Stimulated activated effector memory CD8-positive, alpha-beta T cell treated with anti-CD3 and anti-CD28 coated beads, Interleukin-12 subunit alpha, Interleukin-12 subunit beta, amount 100 ng/mL, for 72 hours (primary cell): ENCODE measurements around the gene MAPK14.
"Not testable (repeated sequence)": the region's sequence is repeated elsewhere in the genome, so short reads cannot be mapped to it uniquely, and the experiment has no call there.

Experiments
- ATAC-seq: fragments of 150-1000 bp; cut with Tn5 transposase; 2 replicates; pipeline ENCODE4 v1.10.0; 2021
- DNase-seq, 2 donors: peaks; one replicate each; pipeline ENCODE4 v3.0.0; 2021 to 2022; ENCODE audit warnings: low spot score in 2 of 2
- H3K27ac Mint-ChIP-seq: one replicate; pipeline ENCODE4 v1.8.0; 2022; ENCODE audit warnings: mild to moderate bottlenecking, mixed read lengths
- H3K36me3 Mint-ChIP-seq: one replicate; pipeline ENCODE4 v1.8.0; 2022; ENCODE audit warnings: mild to moderate bottlenecking, mixed read lengths
- H3K4me1 Mint-ChIP-seq: one replicate; pipeline ENCODE4 v1.8.0; 2022; ENCODE audit warnings: mixed read lengths
- H3K4me3 Mint-ChIP-seq: one replicate; pipeline ENCODE4 v1.8.0; 2022; ENCODE audit warnings: mild to moderate bottlenecking, mixed read lengths
- H3K9me3 Mint-ChIP-seq: one replicate; pipeline ENCODE4 v1.8.0; 2022; ENCODE audit warnings: mixed read lengths

The MAPK14 gene

DNA sequence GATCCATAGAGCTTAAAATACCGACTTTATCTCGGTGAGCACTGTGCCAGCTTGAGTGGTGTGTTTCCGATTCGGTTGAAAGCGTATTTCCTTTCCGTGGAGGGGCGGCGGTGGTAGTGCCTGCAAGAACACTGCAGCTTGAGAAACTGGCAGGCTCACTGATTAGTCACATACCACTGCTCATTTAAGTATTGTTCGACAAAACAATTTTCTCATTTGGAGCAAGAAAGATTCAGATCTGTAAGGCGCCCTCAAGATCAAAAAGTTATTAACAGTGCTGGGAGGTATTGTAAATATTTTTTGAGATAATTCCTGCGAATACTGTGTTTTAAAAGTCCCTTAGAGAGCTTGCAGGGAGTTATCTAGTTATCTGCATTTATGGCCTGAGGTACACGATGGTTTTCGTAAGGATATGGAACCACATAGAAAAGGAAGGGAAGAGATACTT is 1.3 kb downstream of the MAPK14 start:
- ATAC-seq (peak; percentile 76), DNase-seq (peak; percentile 49 to 83)
- Mint-ChIP-seq H3K36me3 (peaks cover 28% of the 10 kb centered on the region), H3K4me1 (peaks cover 29% of the 10 kb centered on the region), H3K9me3 (no peaks in the 10 kb centered on the region), H3K27ac (peak overlapping the region; percentile 91), H3K4me3 (peak overlapping the region; percentile 84)

GRCh38 chr6:36029464-36029863 is 1.9 kb downstream of the MAPK14 start:
- peaks cover 28% of the 10 kb centered on the region for H3K36me3 Mint-ChIP-seq
- DNase-seq (no peak), ATAC-seq (no peak)
- H3K4me1 Mint-ChIP-seq: peaks cover 32% of the 10 kb centered on the region
- no peaks in the 10 kb centered on the region for H3K9me3 Mint-ChIP-seq
- H3K27ac Mint-ChIP-seq: peak overlapping the region; percentile 91
- peak overlapping the region; percentile 84 for H3K4me3 Mint-ChIP-seq

GRCh38 chr6:36032261-36032660 is 4.7 kb downstream of the MAPK14 start:
- ATAC-seq: no peak
- no peak for DNase-seq
- Mint-ChIP-seq H3K4me1 (peaks cover 45% of the 10 kb centered on the region), H3K9me3 (no peaks in the 10 kb centered on the region), H3K27ac (no peak overlapping the region), H3K36me3 (peaks cover 26% of the 10 kb centered on the region), H3K4me3 (no peak overlapping the region)

DNA sequence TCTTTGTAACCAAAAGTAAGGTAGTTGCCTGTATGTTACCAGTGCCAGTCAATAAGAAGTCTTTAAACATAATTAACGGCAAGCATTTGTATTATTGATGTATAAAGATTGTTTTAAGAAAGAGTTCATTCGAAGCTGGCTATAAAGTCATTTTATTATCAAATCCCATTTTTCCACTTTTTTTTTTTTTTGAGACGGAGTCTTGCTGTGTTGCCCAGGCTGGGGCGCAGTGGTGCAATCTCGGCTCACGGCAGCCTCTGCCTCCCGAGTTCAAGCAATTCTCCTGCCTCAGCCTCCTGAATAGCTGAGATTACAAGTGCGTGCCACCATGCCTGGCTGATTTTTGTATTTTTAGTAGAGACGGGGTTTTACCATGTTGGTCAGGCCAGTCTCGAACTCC is 5.5 kb downstream of the MAPK14 start:
- not testable (repeated sequence) for H3K4me3 Mint-ChIP-seq, DNase-seq, ATAC-seq, H3K27ac Mint-ChIP-seq, H3K9me3 Mint-ChIP-seq
- peaks cover 53% of the 10 kb centered on the region for H3K4me1 Mint-ChIP-seq
- peaks cover 22% of the 10 kb centered on the region for H3K36me3 Mint-ChIP-seq

- no peak overlapping the region for H3K4me3 Mint-ChIP-seq
- no peaks in the 10 kb centered on the region for H3K9me3 Mint-ChIP-seq
- peaks cover 16% of the 10 kb centered on the region for H3K36me3 Mint-ChIP-seq
- ATAC-seq (peak; percentile 96), DNase-seq (no peak)
- no peak overlapping the region for H3K27ac Mint-ChIP-seq
- peaks cover 58% of the 10 kb centered on the region for H3K4me1 Mint-ChIP-seq
These were observed 6.3 kb downstream of the MAPK14 start for GRCh38 chr6:36033935-36034334.

DNA sequence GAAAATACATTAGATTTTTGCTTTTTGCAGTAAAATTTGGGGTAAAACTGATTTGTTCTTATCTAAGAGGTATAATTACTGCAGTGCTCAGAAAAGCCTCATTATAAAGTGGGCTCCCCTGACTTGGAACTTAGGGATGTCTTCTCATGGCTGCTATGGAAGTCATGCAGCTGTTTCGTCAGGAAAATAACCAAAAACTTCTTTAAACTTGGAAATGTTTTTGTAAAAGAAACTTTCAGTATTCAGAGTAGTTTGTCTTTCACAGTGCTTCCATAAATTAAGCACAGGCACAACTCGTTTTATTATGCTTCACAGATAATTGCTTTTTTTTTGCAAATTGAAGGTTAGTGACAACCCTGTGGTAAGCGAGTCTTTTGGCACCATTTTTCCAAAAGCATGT is 6.8 kb downstream of the MAPK14 start:
- ATAC-seq: no peak
- no peak for DNase-seq
- Mint-ChIP-seq H3K27ac (no peak overlapping the region), H3K36me3 (peaks cover 13% of the 10 kb centered on the region), H3K9me3 (no peaks in the 10 kb centered on the region), H3K4me1 (peaks cover 58% of the 10 kb centered on the region), H3K4me3 (no peak overlapping the region)

DNA sequence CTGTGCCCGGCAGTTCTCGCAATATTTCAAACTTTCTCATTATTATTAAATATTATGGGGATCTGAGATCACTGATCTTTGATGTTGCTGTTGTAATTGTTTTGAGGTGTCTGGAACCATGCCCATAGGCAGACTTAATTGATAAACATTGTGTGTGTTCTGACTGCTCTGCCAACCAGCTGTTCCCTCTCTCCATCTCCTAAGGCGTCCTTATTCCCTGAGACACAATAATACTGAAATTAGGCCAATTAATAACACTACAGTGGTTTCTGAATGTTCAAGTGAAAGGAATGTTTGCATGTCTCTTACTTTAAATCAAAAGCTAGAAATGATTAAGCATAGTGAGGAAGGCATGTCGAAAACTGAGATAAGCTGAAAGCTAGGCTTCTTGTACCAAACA is 7.6 kb downstream of the MAPK14 start:
- Mint-ChIP-seq H3K4me1 (peaks cover 59% of the 10 kb centered on the region), H3K36me3 (peaks cover 13% of the 10 kb centered on the region), H3K4me3 (peak overlapping the region; percentile 16), H3K27ac (no peak overlapping the region), H3K9me3 (no peaks in the 10 kb centered on the region)
- peak; percentile 60 for ATAC-seq
- DNase-seq: no peak

GRCh38 chr6:36038120-36038876 is 10.7 kb downstream of the MAPK14 start:
- DNase-seq (no peak), ATAC-seq (peak; percentile 41)
- H3K27ac Mint-ChIP-seq: peak overlapping the region; percentile 59
- H3K36me3 Mint-ChIP-seq: no peaks in the 10 kb centered on the region
- H3K9me3 Mint-ChIP-seq: no peaks in the 10 kb centered on the region
- peaks cover 59% of the 10 kb centered on the region for H3K4me1 Mint-ChIP-seq
- H3K4me3 Mint-ChIP-seq: peak overlapping the region; percentile 1

DNA sequence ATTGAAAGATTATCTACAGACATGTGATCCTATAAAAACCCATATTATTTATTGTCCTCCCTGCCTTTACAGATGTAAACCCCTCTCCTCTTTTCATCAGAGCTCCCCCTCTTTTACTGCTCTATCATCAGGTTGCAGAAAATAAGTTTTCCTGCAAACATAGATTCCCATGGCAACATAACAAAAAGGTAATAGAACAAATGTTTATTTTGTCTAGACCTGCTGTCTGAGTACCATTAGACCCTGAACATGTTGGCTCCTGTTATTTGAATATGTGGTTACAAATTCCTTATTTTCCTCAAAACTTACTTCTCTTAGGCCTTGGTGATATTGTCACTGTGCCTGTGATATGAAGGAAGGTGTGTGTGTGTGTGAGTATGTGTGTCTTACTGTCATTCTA is 11.5 kb downstream of the MAPK14 start:
- Mint-ChIP-seq H3K36me3 (no peaks in the 10 kb centered on the region), H3K27ac (no peak overlapping the region), H3K4me3 (no peak overlapping the region), H3K9me3 (no peaks in the 10 kb centered on the region), H3K4me1 (peaks cover 51% of the 10 kb centered on the region)
- ATAC-seq (no peak), DNase-seq (no peak)

DNA sequence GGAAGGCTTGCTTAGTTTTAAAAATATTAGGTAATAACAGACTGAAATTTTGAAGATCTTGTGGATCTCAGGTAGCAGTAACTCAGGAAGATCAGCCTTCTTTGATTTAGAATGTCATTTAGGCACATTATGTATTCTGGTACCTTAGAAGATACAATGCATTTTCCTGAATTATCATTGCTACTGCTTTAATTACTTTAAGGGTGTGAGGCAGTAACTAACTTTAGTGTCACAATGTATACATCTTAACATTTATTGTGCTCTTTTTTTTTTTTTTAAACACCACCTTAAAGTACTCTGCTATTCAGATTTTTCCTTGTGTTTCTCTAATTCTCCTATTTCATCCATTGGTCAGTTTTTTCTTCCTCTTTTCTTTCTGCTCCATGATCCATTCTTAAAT is 13.3 kb downstream of the MAPK14 start:
- DNase-seq: no peak
- Mint-ChIP-seq H3K4me1 (peaks cover 47% of the 10 kb centered on the region), H3K27ac (no peak overlapping the region), H3K36me3 (no peaks in the 10 kb centered on the region), H3K9me3 (no peaks in the 10 kb centered on the region), H3K4me3 (no peak overlapping the region)
- ATAC-seq: no peak

GRCh38 chr6:36042618-36043260 is 15.1 kb downstream of the MAPK14 start:
- ATAC-seq: no peak
- no peak overlapping the region for H3K4me3 Mint-ChIP-seq
- H3K9me3 Mint-ChIP-seq: no peaks in the 10 kb centered on the region
- peaks cover 47% of the 10 kb centered on the region for H3K4me1 Mint-ChIP-seq
- no peaks in the 10 kb centered on the region for H3K36me3 Mint-ChIP-seq
- H3K27ac Mint-ChIP-seq: no peak overlapping the region
- no peak for DNase-seq

GRCh38 chr6:36049582-36049981 is 22.0 kb downstream of the MAPK14 start:
- ATAC-seq: no peak
- no peak for DNase-seq
- Mint-ChIP-seq H3K27ac (no peak overlapping the region), H3K9me3 (no peaks in the 10 kb centered on the region), H3K4me1 (peaks cover 9% of the 10 kb centered on the region), H3K4me3 (no peak overlapping the region), H3K36me3 (peaks cover 13% of the 10 kb centered on the region)

- no peak for DNase-seq
- Mint-ChIP-seq H3K9me3 (no peaks in the 10 kb centered on the region), H3K27ac (no peak overlapping the region), H3K4me3 (no peak overlapping the region), H3K36me3 (peaks cover 20% of the 10 kb centered on the region), H3K4me1 (peaks cover 9% of the 10 kb centered on the region)
- ATAC-seq: no peak
These were observed 22.7 kb downstream of the MAPK14 start for GRCh38 chr6:36050305-36050704.

DNA sequence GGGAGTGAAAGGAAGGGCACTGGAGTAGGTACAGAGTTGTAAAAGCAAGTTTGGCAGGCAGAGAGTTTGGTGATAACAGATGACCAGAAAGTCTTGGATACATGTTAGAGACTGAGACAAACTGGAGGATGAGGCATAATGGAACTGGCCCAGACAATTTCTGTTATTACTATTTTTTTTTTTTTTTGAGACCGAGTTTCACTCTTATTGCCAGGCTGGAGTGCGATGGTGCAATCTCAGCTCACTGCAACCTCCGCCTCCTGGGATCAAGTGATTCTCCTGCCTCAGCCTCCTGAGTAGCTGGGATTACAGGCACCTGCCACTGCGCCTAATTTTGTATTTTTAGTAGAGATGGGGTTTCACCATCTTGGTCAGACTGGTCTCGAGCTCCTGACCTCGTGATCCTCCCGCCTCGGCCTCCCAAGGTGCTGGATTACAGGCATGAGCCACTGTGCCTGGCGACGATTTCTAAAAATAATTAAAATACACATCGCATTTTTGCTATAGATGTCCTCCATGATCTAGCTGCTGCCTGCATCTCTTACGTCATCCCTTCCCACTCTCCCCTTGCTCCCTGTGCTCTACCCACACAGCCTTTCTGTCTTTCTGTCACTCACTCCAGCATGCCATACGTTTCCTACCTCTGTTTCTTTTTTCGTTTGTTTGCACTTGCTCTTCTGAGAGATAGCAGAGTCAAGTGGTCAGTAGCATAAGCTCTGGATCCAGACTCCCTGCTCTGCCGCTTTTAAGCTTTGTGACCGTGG is 23.5 kb downstream of the MAPK14 start:
- Mint-ChIP-seq H3K4me3 (no peak overlapping the region), H3K36me3 (peaks cover 24% of the 10 kb centered on the region), H3K9me3 (no peaks in the 10 kb centered on the region), H3K4me1 (peaks cover 9% of the 10 kb centered on the region), H3K27ac (no peak overlapping the region)
- DNase-seq: no peak
- peak; percentile 61 for ATAC-seq

DNA sequence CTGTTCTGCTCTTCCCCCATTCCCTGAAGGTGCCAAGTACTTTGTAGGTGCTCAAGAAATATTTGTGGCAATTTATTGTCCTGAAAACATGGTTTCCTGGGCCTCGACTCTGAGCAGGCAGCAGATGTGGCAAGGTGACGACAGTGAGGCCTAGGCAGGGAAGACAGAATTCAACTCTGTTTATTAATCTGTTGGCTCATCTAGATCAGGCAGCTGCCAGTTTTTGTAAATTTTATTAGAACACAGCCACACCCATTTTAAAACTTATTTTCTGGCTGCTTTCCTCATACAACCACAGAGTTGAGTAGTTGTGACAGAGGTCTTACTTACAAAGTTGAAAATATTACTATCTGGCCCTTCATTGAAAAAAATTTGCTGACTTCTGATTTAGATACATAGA is 24.5 kb downstream of the MAPK14 start:
- ATAC-seq (no peak), DNase-seq (no peak)
- H3K27ac Mint-ChIP-seq: no peak overlapping the region
- peaks cover 9% of the 10 kb centered on the region for H3K4me1 Mint-ChIP-seq
- H3K9me3 Mint-ChIP-seq: no peaks in the 10 kb centered on the region
- H3K36me3 Mint-ChIP-seq: peaks cover 24% of the 10 kb centered on the region
- H3K4me3 Mint-ChIP-seq: no peak overlapping the region
